Activated T-cell treated with anti-CD3 and anti-CD28 coated beads, Interleukin-2, amount 50 U/mL, for 4 hours (primary cell): ENCODE data around the gene IFNA7. TPM values are rescaled to one million over a fixed set of nuclear protein-coding genes. Genes with fewer than 3 reads are reported as not detected.
"Not testable (repeated sequence)": the region's sequence is repeated elsewhere in the genome, so short reads cannot be mapped to it uniquely, and the experiment has no call there.

Experiments used
- ATAC-seq, 2 donors: fragments of 200-7000 bp; cut with Tn5 transposase; one replicate each; pipeline ENCODE4 v1.10.0; 2021
- DNase-seq: peaks from one replicate; pipeline ENCODE4 v3.0.0-alpha.2; 2020
- H3K27me3 Mint-ChIP-seq: one replicate; pipeline ENCODE4 v1.8.0; 2021; ENCODE audit warnings: low read depth, mixed read lengths
- H3K36me3 Mint-ChIP-seq: one replicate; pipeline ENCODE4 v1.8.0; 2022; ENCODE audit warnings: mixed read lengths; ENCODE audit not compliant: insufficient read depth
- H3K4me1 Mint-ChIP-seq: one replicate; pipeline ENCODE4 v1.8.0; 2021; ENCODE audit warnings: low read depth, mixed read lengths
- H3K4me3 Mint-ChIP-seq: one replicate; pipeline ENCODE4 v1.8.0; 2021; ENCODE audit warnings: mild to moderate bottlenecking, moderate library complexity, mixed read lengths
- H3K9me3 Mint-ChIP-seq: one replicate; pipeline ENCODE4 v1.8.0; 2021; ENCODE audit warnings: mixed read lengths
- total RNA-seq, 3 donors: library from RNA; stranded (reverse); gene quantifications; one replicate each; pipeline ENCODE4 v1.2.1, GENCODE V29; 2021

Gene IFNA7
- total RNA-seq, 3 donors from 2014 or later = not detected

GRCh38 chr9:21210311-21210710 is 8.3 kb upstream of the IFNA7 start:
- DNase-seq = no peak
- peaks cover 13% of the 10 kb centered on the region for H3K27me3 Mint-ChIP-seq
- no peaks in the 10 kb centered on the region for H3K36me3 Mint-ChIP-seq
- no peak for ATAC-seq
- no peaks in the 10 kb centered on the region for H3K9me3 Mint-ChIP-seq
- no peak overlapping the region for H3K4me3 Mint-ChIP-seq
- H3K4me1 Mint-ChIP-seq = peaks cover 4% of the 10 kb centered on the region

GRCh38 chr9:21207043-21207442 is 5.0 kb upstream of the IFNA7 start, which contains the start of gene IFNA10:
Gene IFNA10 (minus strand): TSS chr9:21207143. CDS start chr9:21207097, 46 bp downstream.
- not testable (repeated sequence) for H3K4me1 Mint-ChIP-seq, H3K4me3 Mint-ChIP-seq, ATAC-seq, H3K36me3 Mint-ChIP-seq, H3K9me3 Mint-ChIP-seq, DNase-seq
- H3K27me3 Mint-ChIP-seq = peaks cover 15% of the 10 kb centered on the region

- ATAC-seq = peak in 1 of 2 donors; percentile 52
Measured at GRCh38 chr9:21205204-21205603, 3.2 kb upstream of the IFNA7 start.

DNA sequence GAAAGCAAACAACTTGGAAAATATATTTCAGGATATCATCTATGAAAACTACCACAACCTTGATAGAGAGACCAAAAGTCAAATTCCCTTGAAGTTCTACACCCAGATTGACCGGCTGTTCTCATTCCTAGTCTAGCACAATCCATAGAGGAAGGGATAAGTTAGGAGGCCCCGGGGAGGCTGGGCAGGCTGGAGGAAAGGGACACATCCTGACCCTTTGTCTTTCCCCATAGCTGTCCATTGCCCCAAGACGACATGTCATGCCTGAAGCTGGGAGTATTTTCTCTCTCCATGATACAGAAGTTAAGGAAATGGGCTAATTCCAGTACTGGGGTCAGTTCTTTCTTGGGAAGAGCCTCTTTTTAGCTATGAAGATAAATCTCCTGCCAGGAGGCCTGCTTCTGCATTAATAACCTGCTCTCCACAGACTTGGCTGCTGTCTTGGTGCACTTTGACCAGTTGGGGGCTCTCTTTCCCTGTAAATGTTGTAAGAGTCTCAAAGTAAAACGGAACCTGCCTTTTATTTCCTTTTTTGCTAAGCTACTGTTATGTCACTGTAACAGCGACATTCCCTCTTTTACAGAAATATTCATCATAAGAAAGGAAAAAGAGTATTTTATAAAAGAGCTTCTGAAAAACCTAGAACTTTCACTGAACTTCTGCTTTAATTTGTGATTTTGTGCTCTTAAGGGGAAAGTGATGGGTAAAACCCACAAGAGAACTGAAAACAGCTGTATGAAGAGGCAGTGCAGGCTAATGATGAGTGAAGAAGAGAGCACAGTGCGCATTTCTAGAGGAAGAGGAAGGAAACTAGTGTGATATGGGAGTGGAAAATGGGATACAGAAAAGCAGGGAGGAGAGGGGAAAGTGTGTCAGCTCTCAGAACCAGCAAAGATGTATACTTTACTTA is 6.9 kb downstream of the IFNA7 start:
- peak overlapping the region; percentile 3 for H3K4me3 Mint-ChIP-seq
- DNase-seq (peak; percentile 10), ATAC-seq (peak; percentile 84 to 88)
- H3K27me3 Mint-ChIP-seq, H3K4me1 Mint-ChIP-seq, H3K36me3 Mint-ChIP-seq, H3K9me3 Mint-ChIP-seq: not testable (repeated sequence)

More at GRCh38 chr9:21205204-21205603, 3.2 kb upstream of the IFNA7 start:
- DNase-seq = no peak
- no peak overlapping the region for H3K4me3 Mint-ChIP-seq
- H3K9me3 Mint-ChIP-seq = no peaks in the 10 kb centered on the region
- no peaks in the 10 kb centered on the region for H3K4me1 Mint-ChIP-seq
- H3K27me3 Mint-ChIP-seq = peaks cover 15% of the 10 kb centered on the region
- peaks cover 3% of the 10 kb centered on the region for H3K36me3 Mint-ChIP-seq

- H3K4me1 Mint-ChIP-seq, H3K27me3 Mint-ChIP-seq, H3K36me3 Mint-ChIP-seq, H3K4me3 Mint-ChIP-seq, H3K9me3 Mint-ChIP-seq, ATAC-seq, DNase-seq: not testable (repeated sequence)
Measured at GRCh38 chr9:21187487-21187886, 14.5 kb downstream of the IFNA7 start, which contains the start of gene IFNA4. Gene IFNA4 (minus strand): TSS chr9:21187587. CDS start chr9:21187531, 56 bp downstream.

DNA sequence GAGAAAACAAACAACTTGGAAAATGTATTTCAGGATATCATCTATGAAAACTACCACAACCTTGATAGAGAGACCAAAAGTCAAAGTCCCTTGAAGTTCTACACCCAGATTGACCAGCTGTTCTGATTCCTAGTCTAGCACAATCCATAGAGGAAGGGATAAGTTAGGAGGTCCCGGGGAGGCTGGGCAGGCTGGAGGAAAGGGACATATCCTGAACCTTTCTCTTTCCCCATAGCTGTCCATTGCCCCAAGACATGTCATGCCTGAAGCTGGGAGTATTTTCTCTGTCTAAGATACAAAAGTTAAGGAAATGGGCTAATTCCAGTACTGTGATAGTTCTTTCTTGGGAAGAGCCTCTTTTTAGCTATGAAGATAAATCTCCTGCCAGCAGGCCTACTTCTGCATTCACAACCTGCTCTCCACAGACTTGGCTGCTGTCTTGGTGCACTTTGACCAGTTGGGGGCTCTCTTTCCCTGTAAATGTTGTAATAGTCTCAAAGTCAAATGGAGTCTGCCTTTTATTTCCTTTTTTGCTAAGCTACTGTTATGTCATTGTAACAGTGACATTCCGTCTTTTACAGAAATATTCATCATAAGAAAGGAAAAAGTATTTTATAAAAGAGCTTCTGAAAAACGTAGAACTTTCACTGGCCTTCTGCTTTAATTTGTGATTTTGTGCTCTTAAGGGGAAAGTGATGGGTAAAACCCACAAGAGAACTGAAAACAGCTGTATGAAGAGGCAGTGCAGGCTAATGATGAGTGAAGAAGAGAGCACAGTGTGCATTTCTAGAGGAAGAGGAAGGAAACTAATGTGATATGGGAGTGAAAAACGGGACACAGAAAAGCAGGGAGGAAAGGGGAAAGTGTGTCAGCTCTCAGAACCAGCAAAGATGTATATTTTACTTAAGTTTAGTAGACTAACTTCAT is 18.9 kb downstream of the IFNA7 start:
- not testable (repeated sequence) for H3K9me3 Mint-ChIP-seq, DNase-seq, H3K4me1 Mint-ChIP-seq, H3K27me3 Mint-ChIP-seq, H3K36me3 Mint-ChIP-seq, H3K4me3 Mint-ChIP-seq
- peak; percentile 66 to 75 for ATAC-seq

DNA sequence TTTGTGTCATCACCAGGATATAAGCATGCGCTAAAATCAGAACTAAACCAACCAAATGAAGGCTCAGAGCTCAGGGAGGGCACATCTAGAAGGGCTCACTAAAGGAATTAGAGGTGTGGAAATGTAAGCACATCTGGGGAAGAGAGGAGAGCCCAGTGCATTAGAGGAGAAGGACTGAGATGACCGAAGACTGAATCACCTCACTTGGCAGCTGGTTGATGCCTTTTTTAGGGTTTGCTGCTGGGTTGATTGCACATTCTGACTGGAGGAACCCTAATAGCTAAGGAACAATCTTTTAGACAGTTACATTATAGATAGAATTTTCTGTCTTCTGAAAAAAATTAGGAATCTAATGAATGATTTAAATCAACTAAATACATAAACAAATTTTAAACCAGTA is 27.3 kb downstream of the IFNA7 start:
- no peak for DNase-seq
- H3K9me3 Mint-ChIP-seq = no peaks in the 10 kb centered on the region
- no peak for ATAC-seq
- H3K27me3 Mint-ChIP-seq = peaks cover 4% of the 10 kb centered on the region
- H3K4me3 Mint-ChIP-seq = no peak overlapping the region
- H3K36me3 Mint-ChIP-seq = no peaks in the 10 kb centered on the region
- H3K4me1 Mint-ChIP-seq = no peaks in the 10 kb centered on the region

DNA sequence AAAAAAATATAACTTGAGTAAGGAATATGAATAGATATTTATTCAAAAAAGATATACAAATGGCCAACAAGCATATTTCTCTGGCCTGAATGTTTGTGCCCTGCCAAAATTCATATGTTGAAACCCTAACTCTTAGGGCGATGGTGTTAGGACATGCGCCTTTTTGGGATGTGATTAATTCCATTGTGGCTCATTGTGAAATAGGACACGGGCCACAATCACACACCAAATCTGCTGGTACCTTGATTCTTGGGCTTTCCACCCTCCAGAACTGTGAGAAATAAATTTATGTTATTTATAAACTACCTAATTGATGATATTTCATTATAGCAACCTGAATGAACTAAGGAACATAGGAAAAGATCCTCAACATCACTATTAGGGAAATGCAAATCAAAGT is 29.8 kb downstream of the IFNA7 start:
- Mint-ChIP-seq H3K4me1 (no peaks in the 10 kb centered on the region), H3K9me3 (no peaks in the 10 kb centered on the region), H3K4me3 (no peak overlapping the region), H3K27me3 (peaks cover 5% of the 10 kb centered on the region), H3K36me3 (no peaks in the 10 kb centered on the region)
- ATAC-seq = no peak
- DNase-seq = no peak

DNA sequence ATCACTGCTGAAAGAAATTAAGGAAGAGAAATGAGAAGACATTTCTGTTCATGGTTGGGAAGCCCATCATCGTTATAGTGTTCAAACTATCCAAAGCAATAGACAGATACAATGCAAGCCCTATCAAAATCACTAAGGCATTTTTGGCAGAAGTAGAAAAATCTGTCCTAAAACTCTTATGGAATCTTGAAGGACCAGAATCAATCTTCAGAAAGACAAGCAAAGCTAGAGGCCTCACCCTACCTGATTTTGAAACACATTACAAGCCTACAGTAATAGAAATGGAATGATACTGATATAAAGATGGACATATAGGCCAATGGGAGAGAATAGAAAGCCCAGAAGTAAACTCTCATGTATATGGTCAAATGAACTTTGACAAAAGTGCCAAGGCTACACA is 30.7 kb downstream of the IFNA7 start:
- no peak for ATAC-seq
- Mint-ChIP-seq H3K36me3 (no peaks in the 10 kb centered on the region), H3K4me1 (no peaks in the 10 kb centered on the region), H3K27me3 (peaks cover 2% of the 10 kb centered on the region), H3K9me3 (no peaks in the 10 kb centered on the region), H3K4me3 (no peak overlapping the region)
- no peak for DNase-seq

GRCh38 chr9:21166560-21166959 is 35.4 kb downstream of the IFNA7 start, which contains the start of gene IFNA21:
Gene IFNA21 (minus strand): TSS chr9:21166660. CDS start chr9:21166612, 48 bp downstream.
- H3K4me3 Mint-ChIP-seq, DNase-seq, ATAC-seq, H3K9me3 Mint-ChIP-seq, H3K27me3 Mint-ChIP-seq, H3K36me3 Mint-ChIP-seq: not testable (repeated sequence)
- peaks cover 18% of the 10 kb centered on the region for H3K4me1 Mint-ChIP-seq

DNA sequence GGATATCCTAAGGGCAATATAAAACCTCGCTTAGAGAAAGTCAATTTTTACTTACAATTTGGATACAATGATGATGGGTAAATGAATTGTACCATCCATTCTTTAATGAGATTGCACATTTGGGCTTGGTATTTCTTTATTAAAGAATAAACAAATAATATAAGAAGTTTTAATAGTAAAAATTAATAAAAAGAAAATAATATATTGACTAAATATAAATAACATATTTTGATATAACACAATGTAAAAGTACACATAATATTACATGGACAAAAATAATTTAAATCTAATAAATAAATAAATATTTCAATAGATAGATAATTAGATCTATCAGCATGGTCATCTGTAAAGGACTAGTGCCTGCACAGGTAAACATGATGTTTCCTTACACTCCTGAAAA is 36.5 kb downstream of the IFNA7 start:
- H3K9me3 Mint-ChIP-seq = no peaks in the 10 kb centered on the region
- peaks cover 2% of the 10 kb centered on the region for H3K27me3 Mint-ChIP-seq
- H3K36me3 Mint-ChIP-seq = no peaks in the 10 kb centered on the region
- H3K4me3 Mint-ChIP-seq = no peak overlapping the region
- ATAC-seq = no peak
- peaks cover 28% of the 10 kb centered on the region for H3K4me1 Mint-ChIP-seq
- DNase-seq = no peak

GRCh38 chr9:21160178-21160577 is 41.8 kb downstream of the IFNA7 start:
- no peak for DNase-seq
- Mint-ChIP-seq H3K9me3 (peaks cover 4% of the 10 kb centered on the region), H3K27me3 (no peaks in the 10 kb centered on the region), H3K4me3 (peak overlapping the region; percentile 1), H3K36me3 (no peaks in the 10 kb centered on the region), H3K4me1 (peaks cover 43% of the 10 kb centered on the region)
- ATAC-seq = peak in 1 of 2 donors; percentile 41

DNA sequence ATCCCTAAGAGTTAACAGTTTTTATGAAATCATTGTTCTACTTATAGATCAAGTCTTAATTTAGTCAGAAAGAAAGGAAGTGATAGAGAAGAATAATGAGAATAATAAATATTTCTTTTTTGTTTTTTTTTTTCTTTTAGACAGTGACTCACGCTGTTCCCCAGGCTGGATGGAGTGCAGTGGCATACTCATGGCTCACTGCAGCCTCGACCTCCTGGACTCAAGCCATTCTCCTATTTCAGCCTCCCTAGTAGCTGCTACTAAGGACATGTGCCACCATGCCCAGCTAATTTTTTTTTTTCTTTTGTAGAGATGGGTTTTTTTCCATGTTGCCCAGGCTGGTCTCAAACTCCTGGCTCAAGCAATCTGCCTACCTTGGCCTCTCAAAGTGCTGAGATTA is 46.5 kb downstream of the IFNA7 start:
- Mint-ChIP-seq H3K4me1 (peaks cover 17% of the 10 kb centered on the region), H3K9me3 (peaks cover 4% of the 10 kb centered on the region), H3K27me3 (no peaks in the 10 kb centered on the region), H3K4me3 (no peak overlapping the region), H3K36me3 (no peaks in the 10 kb centered on the region)
- DNase-seq (no peak), ATAC-seq (no peak)

DNA sequence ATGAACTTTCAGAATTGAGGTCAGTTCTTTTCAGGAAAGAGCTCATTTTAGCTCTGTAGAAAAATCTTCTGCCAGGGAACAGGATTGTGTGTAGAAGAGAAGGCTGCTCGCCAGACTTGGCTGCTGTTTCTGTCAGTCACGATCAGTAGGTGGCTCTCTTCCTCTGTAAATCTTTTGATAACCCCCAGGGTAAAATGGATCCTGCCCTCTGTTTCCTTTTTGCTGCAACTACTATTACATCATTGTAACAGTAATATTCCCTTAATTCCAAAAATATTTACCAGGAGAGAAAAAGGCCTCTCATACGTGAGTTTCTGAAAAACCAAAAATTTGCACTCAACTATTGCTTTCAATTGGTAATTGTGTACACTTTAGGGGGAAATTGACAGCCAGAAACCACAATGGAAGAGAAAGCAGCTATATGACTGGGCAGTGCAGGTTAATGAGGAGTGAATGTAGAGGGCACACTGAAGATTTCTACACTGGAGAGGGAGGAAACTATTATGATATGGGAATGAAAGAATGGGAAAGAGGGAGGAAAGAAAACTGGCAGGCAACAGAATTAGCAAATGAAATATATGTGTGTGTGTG is 47.9 kb downstream of the IFNA7 start:
- ATAC-seq (peak in 1 of 2 donors; percentile 48), DNase-seq (no peak)
- H3K4me3 Mint-ChIP-seq = no peak overlapping the region
- H3K9me3 Mint-ChIP-seq = peaks cover 5% of the 10 kb centered on the region
- peaks cover 7% of the 10 kb centered on the region for H3K4me1 Mint-ChIP-seq
- H3K27me3 Mint-ChIP-seq = no peaks in the 10 kb centered on the region
- no peaks in the 10 kb centered on the region for H3K36me3 Mint-ChIP-seq
